Testis (tissue), 2 donors: ENCODE measurements around the gene CD151.

Experiments used
- CTCF ChIP-seq, 3 experiments: fragments of 450-650 bp in 2 of 3; fragments of 200-600 bp in 1 of 3; sonication (generic) in 1 of 3; IDR thresholded peaks; one replicate each; pipeline ENCODE4 v1.5.1; 2016 to 2019; ENCODE audit warnings: antibody characterized with exemption in 3 of 3, mild to moderate bottlenecking in 2 of 3, moderate library complexity in 1 of 3
- POLR2A ChIP-seq: fragments of 450-650 bp; IDR thresholded peaks from one replicate; pipeline ENCODE4 v1.6.1; 2017; ENCODE audit warnings: antibody characterized with exemption, mild to moderate bottlenecking, moderate library complexity

- TF ChIP-seq CTCF (IDR thresholded peaks at IDR 0.05) (no peak), POLR2A (no peak)
Measured at GRCh38 chr11:886568-886967, 53.8 kb downstream of the CD151 start.
